Fibroblast of villous mesenchyme (primary cell): ENCODE measurements around the gene GPR153. TPM values are rescaled to one million over a fixed set of nuclear protein-coding genes. Genes with fewer than 3 reads are reported as not detected.

Experiments used
- DNase-seq: peaks from one replicate; pipeline ENCODE4 v3.0.0-alpha.2; 2010; ENCODE audit warnings: low read depth
- H3K4me3 ChIP-seq: 2 replicates; pipeline ENCODE4 v1.5.1; 2011; ENCODE audit warnings: low read depth, mild to moderate bottlenecking, low read length
- CTCF ChIP-seq: IDR thresholded peaks from 2 replicates; pipeline ENCODE4 v1.5.1; 2012; ENCODE audit warnings: low read depth, mild to moderate bottlenecking, low read length; ENCODE audit not compliant: insufficient read depth
- total RNA-seq: library from RNA; depleted of rRNA; stranded (reverse); fragments of >200 nt; gene quantifications from 2 replicates; pipeline ENCODE4 v1.2.3, GENCODE V29; 2012

GPR153 gene
- total RNA-seq, 1 donor = 5.2 TPM

GRCh38 chr1:6235296-6235677, 25.6 kb downstream of the GPR153 start:
- TF ChIP-seq CTCF = no peak
- DNase-seq = no peak
- H3K4me3 ChIP-seq = peak overlapping the region; percentile 83

GRCh38 chr1:6234502-6235295, 26.2 kb downstream of the GPR153 start:
- peak overlapping the region; percentile 83 for H3K4me3 ChIP-seq
- DNase-seq = peak; percentile 33
- TF ChIP-seq CTCF = no peak

GRCh38 chr1:6233376-6233775, 27.5 kb downstream of the GPR153 start:
- TF ChIP-seq CTCF = no peak
- DNase-seq = no peak
- no peak overlapping the region for H3K4me3 ChIP-seq

- H3K4me3 ChIP-seq = no peak overlapping the region
- TF ChIP-seq CTCF = no peak
- DNase-seq = no peak
These were observed 35.2 kb downstream of the GPR153 start for GRCh38 chr1:6225651-6226050.

- no peak overlapping the region for H3K4me3 ChIP-seq
- TF ChIP-seq CTCF = no peak
- no peak for DNase-seq
These were observed 36.2 kb downstream of the GPR153 start for GRCh38 chr1:6224718-6225117.

GRCh38 chr1:6223617-6224016, 37.3 kb downstream of the GPR153 start:
- H3K4me3 ChIP-seq = no peak overlapping the region
- no peak for DNase-seq
- no peak for TF ChIP-seq CTCF

- H3K4me3 ChIP-seq = no peak overlapping the region
- peak; percentile 48 for DNase-seq
- TF ChIP-seq CTCF = no peak
These were observed 38.3 kb downstream of the GPR153 start for GRCh38 chr1:6222636-6223035.
